Activated CD8-positive, alpha-beta T cell treated with anti-CD3 and anti-CD28 coated beads for 36 hours (primary cell): Measurements from ENCODE around the gene SYNPR. TPM values are rescaled to one million over a fixed set of nuclear protein-coding genes. Genes with fewer than 3 reads are reported as not detected.

Experiments used
- ATAC-seq: fragments of 200-7000 bp; cut with Tn5 transposase; one replicate; pipeline ENCODE4 v1.10.0; 2021; ENCODE audit warnings: mild to moderate bottlenecking, moderate library complexity
- CTCF ChIA-PET: fragments of 350-600 bp; sonication (Branson Sonifier 250); formaldehyde crosslinking; loops from one replicate; lab custom pipeline; 2021; ENCODE audit warnings: antibody characterized with exemption; lab: Charles Lee
- POLR2A ChIA-PET: fragments of 350-600 bp; sonication (Branson Sonifier 250); formaldehyde crosslinking; loops from one replicate; lab custom pipeline; 2021; ENCODE audit warnings: antibody characterized with exemption; lab: Charles Lee
- DNase-seq: peaks from one replicate; pipeline ENCODE4 v3.0.0-alpha.2; 2020
- H3K27ac Mint-ChIP-seq: one replicate; pipeline ENCODE4 v1.8.0; 2021; ENCODE audit warnings: mild to moderate bottlenecking, mixed read lengths
- H3K27me3 Mint-ChIP-seq: one replicate; pipeline ENCODE4 v1.8.0; 2021; ENCODE audit warnings: mixed read lengths
- H3K36me3 Mint-ChIP-seq: one replicate; pipeline ENCODE4 v1.8.0; 2021; ENCODE audit warnings: low read depth, mixed read lengths
- H3K4me1 Mint-ChIP-seq: one replicate; pipeline ENCODE4 v1.8.0; 2021; ENCODE audit warnings: low read depth, mixed read lengths
- H3K4me3 Mint-ChIP-seq: one replicate; pipeline ENCODE4 v1.8.0; 2021; ENCODE audit warnings: mild to moderate bottlenecking, moderate library complexity, mixed read lengths
- H3K9me3 Mint-ChIP-seq: one replicate; pipeline ENCODE4 v1.8.0; 2021; ENCODE audit warnings: mixed read lengths
- CTCF ChIP-seq: fragments of 200-600 bp; IDR thresholded peaks from one replicate; pipeline ENCODE4 v1.8.0; 2022; ENCODE audit warnings: antibody characterized with exemption, mild to moderate bottlenecking
- intact Hi-C: fragments of 100-400 bp; cut with micrococcal nuclease; formaldehyde crosslinking; loops from one replicate; pipeline ENCODE4 v1.10.0; 2022
- total RNA-seq, 2 experiments: library from RNA; stranded (reverse); gene quantifications; one replicate each; pipeline ENCODE4 v1.2.3, GENCODE V29; 2021

Gene SYNPR
- total RNA-seq, result not detected

- POLR2A ChIA-PET, result no interaction called here
- H3K4me1 Mint-ChIP-seq, result no peaks in the 10 kb centered on the region
- CTCF ChIA-PET, result no interaction called here
- DNase-seq, result no peak
- H3K9me3 Mint-ChIP-seq, result no peaks in the 10 kb centered on the region
- intact Hi-C loops, result no loop called here
- no peak within 1 kb of the TSS for H3K4me3 Mint-ChIP-seq
- no peak within 1 kb of the TSS for H3K27ac Mint-ChIP-seq
- no peak for TF ChIP-seq CTCF
- no peaks in the 10 kb centered on the region for H3K36me3 Mint-ChIP-seq
- ATAC-seq, result no peak
- H3K27me3 Mint-ChIP-seq, result peaks cover 14% of the 10 kb centered on the region
These were observed at the start of gene SYNPR for GRCh38 chr3:63278171-63279004. SYNPR (plus strand) TSS chr3:63278308.

- Mint-ChIP-seq H3K27me3 (no peaks in the 10 kb centered on the region), H3K4me1 (no peaks in the 10 kb centered on the region), H3K4me3 (no peak overlapping the region), H3K27ac (no peak overlapping the region), H3K9me3 (no peaks in the 10 kb centered on the region), H3K36me3 (no peaks in the 10 kb centered on the region)
- ChIA-PET POLR2A (no interaction called here), CTCF (interaction anchor here (0.9 to 1.2 kb wide), 4 partner anchors 9 to 605 kb away, joined by 3 to 5 read pairs (median 4); no protein-coding TSS in a partner anchor)
- peak; percentile 40 for TF ChIP-seq CTCF
- intact Hi-C loops, result loop anchor here (10.0 kb wide), 1 partner anchor 604 kb away; no protein-coding TSS in a partner anchor
- ATAC-seq, result no peak
- peak; percentile 6 for DNase-seq
These were observed 49.4 kb upstream of the SYNPR start for GRCh38 chr3:63228677-63229076.

- Mint-ChIP-seq H3K4me1 (no peaks in the 10 kb centered on the region), H3K27me3 (no peaks in the 10 kb centered on the region), H3K27ac (no peak overlapping the region), H3K9me3 (peaks cover 2% of the 10 kb centered on the region), H3K36me3 (no peaks in the 10 kb centered on the region), H3K4me3 (no peak overlapping the region)
- no peak for TF ChIP-seq CTCF
- intact Hi-C loops, result no loop called here
- DNase-seq (no peak), ATAC-seq (no peak)
- CTCF ChIA-PET, result interaction anchor here (1.2 kb wide), 1 partner anchor 360 kb away, joined by 3 read pairs; no protein-coding TSS in a partner anchor
- POLR2A ChIA-PET, result no interaction called here
These were observed 48.0 kb upstream of the SYNPR start for GRCh38 chr3:63230146-63230545.

- no peak overlapping the region for H3K4me3 Mint-ChIP-seq
- no peaks in the 10 kb centered on the region for H3K36me3 Mint-ChIP-seq
- POLR2A ChIA-PET, result no interaction called here
- ATAC-seq (no peak), DNase-seq (no peak)
- peaks cover 2% of the 10 kb centered on the region for H3K9me3 Mint-ChIP-seq
- H3K4me1 Mint-ChIP-seq, result no peaks in the 10 kb centered on the region
- intact Hi-C loops, result no loop called here
- no peak overlapping the region for H3K27ac Mint-ChIP-seq
- no peak for TF ChIP-seq CTCF
- no peaks in the 10 kb centered on the region for H3K27me3 Mint-ChIP-seq
- CTCF ChIA-PET, result interaction anchor here (0.8 to 1.7 kb wide), 5 partner anchors 10 to 609 kb away, joined by 3 to 8 read pairs (median 4); no protein-coding TSS in a partner anchor
These were observed 46.5 kb upstream of the SYNPR start for GRCh38 chr3:63231643-63232042.

GRCh38 chr3:63232764-63233396, 45.2 kb upstream of the SYNPR start:
- Mint-ChIP-seq H3K36me3 (no peaks in the 10 kb centered on the region), H3K9me3 (peaks cover 2% of the 10 kb centered on the region), H3K27me3 (no peaks in the 10 kb centered on the region), H3K27ac (no peak overlapping the region), H3K4me3 (no peak overlapping the region), H3K4me1 (no peaks in the 10 kb centered on the region)
- DNase-seq (no peak), ATAC-seq (no peak)
- intact Hi-C loops, result no loop called here
- TF ChIP-seq CTCF, result no peak
- CTCF ChIA-PET, result interaction anchor here (0.7 to 1.7 kb wide), 3 partner anchors 10 to 611 kb away, joined by 3 to 8 read pairs (median 4); no protein-coding TSS in a partner anchor
- POLR2A ChIA-PET, result no interaction called here
